Left ventricle myocardium inferior (tissue), 1 donor: Measurements from ENCODE around the gene OR4A15. TPM values are rescaled to one million over a fixed set of nuclear protein-coding genes. Genes with fewer than 3 reads are reported as not detected.

Experiments
- DNase-seq: peaks from one replicate; pipeline ENCODE4 v3.0.0-alpha.2; 2020
- H3K27ac ChIP-seq: fragments of 200-600 bp; replicated peaks from 2 replicates; pipeline ENCODE4 v1.8.0; 2021
- H3K27me3 ChIP-seq: fragments of 200-600 bp; 2 replicates; pipeline ENCODE4 v1.8.0; 2021; ENCODE audit warnings: low read depth
- H3K36me3 ChIP-seq: fragments of 200-600 bp; 2 replicates; pipeline ENCODE4 v1.8.0; 2021
- H3K4me1 ChIP-seq: fragments of 200-600 bp; 2 replicates; pipeline ENCODE4 v1.8.0; 2021
- H3K4me3 ChIP-seq: fragments of 200-600 bp; 2 replicates; pipeline ENCODE4 v1.8.0; 2021; ENCODE audit warnings: mild to moderate bottlenecking, moderate library complexity
- H3K9me3 ChIP-seq: fragments of 200-600 bp; replicated peaks from 2 replicates; pipeline ENCODE4 v1.8.0; 2021
- CTCF ChIP-seq: fragments of 200-600 bp; IDR thresholded peaks from 2 replicates; pipeline ENCODE4 v1.8.0; 2021; ENCODE audit warnings: antibody characterized with exemption, mild to moderate bottlenecking, borderline replicate concordance
- intact Hi-C: fragments of 100-400 bp; cut with micrococcal nuclease; formaldehyde crosslinking; loops from one replicate; pipeline ENCODE4 v1.11.0; 2022
- long read RNA-seq: library from polyadenylated mRNA; unstranded; transcript quantifications from one replicate; pipeline ENCODE4 v2.0.0, GENCODE V29; 2021
- total RNA-seq: library from RNA; stranded (reverse); fragmentation: NEBNext Ultra II Directional; extraction: Animal tissue kit (Norgen Biotek cat#: 25700); gene quantifications from one replicate; pipeline ENCODE4 v1.2.1, GENCODE V29; 2021
- donor health status: DM: no; HTN: yes; CAD: no; lungs with severe emphysema.

Gene OR4A15
- not detected for total RNA-seq
- long read RNA-seq, result 0 reads

GRCh38 chr11:55367674-55368073 is at the start of gene OR4A15:
Gene OR4A15 (plus strand): TSS chr11:55367974. CDS start chr11:55367974, 0 bp downstream.
- intact Hi-C loops, result no loop called here
- Histone ChIP-seq H3K4me1 (no peaks in the 10 kb centered on the region), H3K36me3 (no peaks in the 10 kb centered on the region), H3K9me3 (peaks cover 11% of the 10 kb centered on the region), H3K27me3 (no peaks in the 10 kb centered on the region), H3K27ac (no peak within 1 kb of the TSS), H3K4me3 (no peak within 1 kb of the TSS)
- no peak for TF ChIP-seq CTCF
- no peak for DNase-seq

GRCh38 chr11:55324500-55324899 is 43.3 kb upstream of the OR4A15 start:
- no peak overlapping the region for H3K4me3 ChIP-seq
- H3K27ac ChIP-seq, result no peak overlapping the region
- no peak for TF ChIP-seq CTCF
- intact Hi-C loops, result no loop called here
- H3K36me3 ChIP-seq, result no peaks in the 10 kb centered on the region
- H3K9me3 ChIP-seq, result peaks cover 7% of the 10 kb centered on the region
- no peaks in the 10 kb centered on the region for H3K4me1 ChIP-seq
- no peak for DNase-seq
- no peaks in the 10 kb centered on the region for H3K27me3 ChIP-seq

GRCh38 chr11:55342901-55343300 is 24.9 kb upstream of the OR4A15 start, which contains the start of gene OR4A16:
Gene OR4A16 (plus strand): TSS chr11:55343201. CDS start chr11:55343201, 0 bp downstream.
- no peak for DNase-seq
- no peak for TF ChIP-seq CTCF
- no peaks in the 10 kb centered on the region for H3K27me3 ChIP-seq
- H3K4me1 ChIP-seq, result no peaks in the 10 kb centered on the region
- H3K4me3 ChIP-seq, result no peak within 1 kb of the TSS
- intact Hi-C loops, result no loop called here
- H3K27ac ChIP-seq, result no peak within 1 kb of the TSS
- H3K36me3 ChIP-seq, result no peaks in the 10 kb centered on the region
- peaks cover 7% of the 10 kb centered on the region for H3K9me3 ChIP-seq

GRCh38 chr11:55345306-55345705 is 22.5 kb upstream of the OR4A15 start:
- H3K9me3 ChIP-seq, result peaks cover 9% of the 10 kb centered on the region
- intact Hi-C loops, result no loop called here
- H3K4me1 ChIP-seq, result no peaks in the 10 kb centered on the region
- no peaks in the 10 kb centered on the region for H3K36me3 ChIP-seq
- H3K4me3 ChIP-seq, result no peak overlapping the region
- H3K27me3 ChIP-seq, result no peaks in the 10 kb centered on the region
- no peak for DNase-seq
- TF ChIP-seq CTCF, result no peak
- H3K27ac ChIP-seq, result no peak overlapping the region

GRCh38 chr11:55349032-55349431 is 18.7 kb upstream of the OR4A15 start:
- no peak for TF ChIP-seq CTCF
- Histone ChIP-seq H3K9me3 (peaks cover 9% of the 10 kb centered on the region), H3K27me3 (no peaks in the 10 kb centered on the region), H3K4me3 (no peak overlapping the region), H3K27ac (no peak overlapping the region), H3K4me1 (no peaks in the 10 kb centered on the region), H3K36me3 (no peaks in the 10 kb centered on the region)
- DNase-seq, result no peak
- intact Hi-C loops, result no loop called here
